ENCODE measurements around the gene MAN1B1.

GRCh38 chr9:137112564-137113384 lies 26.0 kb downstream of the MAN1B1 start:
- TF ChIP-seq CTCF (IDR thresholded peaks at IDR 0.05; ENCODE audit: control extremely low read depth in 1 of 3, insufficient read depth in 1 of 3, low read depth in 1 of 3, low read length in 3 of 3) (no peak), RNF2 (IDR thresholded peaks at IDR 0.05; ENCODE audit: borderline replicate concordance, low read depth, low read length, missing control alignments, poor library complexity, severe bottlenecking) (no peak), CEBPB (IDR thresholded peaks at IDR 0.05; ENCODE audit: low read depth, low read length) (no peak), ATF2 (IDR thresholded peaks at IDR 0.05; ENCODE audit: low read length) (no peak), PHF8 (conservative IDR thresholded peaks at IDR 0.05; ENCODE audit: low read depth, low read length) (no peak), POLR2AphosphoS5 (IDR thresholded peaks at IDR 0.05; ENCODE audit: low read depth, low read length) (no peak), ASH2L (IDR thresholded peaks at IDR 0.05; ENCODE audit: low read length) (no peak), TAF1 (IDR thresholded peaks at IDR 0.05; ENCODE audit: low read depth, low read length) (no peak), RAD21 (IDR thresholded peaks at IDR 0.05 in 1 of 2, conservative IDR thresholded peaks at IDR 0.05 in 1 of 2; ENCODE audit: low read depth in 2 of 2, low read length in 2 of 2) (no peak)
